Psoas muscle (tissue), 8 donors: ENCODE results near the gene CMSS1. TPM values are rescaled to one million over a fixed set of nuclear protein-coding genes. Genes with fewer than 3 reads are reported as not detected.

Experiments
- ATAC-seq, 4 donors: fragments of 200-7000 bp; cut with Tn5 transposase; one replicate each; pipeline ENCODE4 v1.9.1; 2020; ENCODE audit warnings: moderate library complexity in 3 of 4, mild to moderate bottlenecking in 2 of 4
- DNase-seq, 2 donors: peaks; one replicate each; pipeline ENCODE4 v3.0.0-alpha.2; 2020
- H3K27ac ChIP-seq: fragments of 200-600 bp; one replicate; pipeline ENCODE4 v1.8.0; 2022
- H3K27me3 ChIP-seq, 3 donors: fragments of 200-600 bp in 1 of 3; one replicate each; pipeline versions ENCODE4 v1.6.1 to v1.8.0; 2013 to 2022; ENCODE audit warnings: low read length in 2 of 3, mild to moderate bottlenecking in 2 of 3, moderate library complexity in 1 of 3; ENCODE audit not compliant: insufficient read depth in 3 of 3
- H3K36me3 ChIP-seq, 2 donors: fragments of 200-600 bp in 1 of 2; one replicate each; pipeline versions ENCODE4 v1.6.1 to v1.8.0; 2013 to 2022; ENCODE audit warnings: low read depth in 1 of 2, mild to moderate bottlenecking in 1 of 2, moderate library complexity in 1 of 2; ENCODE audit not compliant: insufficient read depth in 1 of 2
- H3K4me1 ChIP-seq: fragments of 200-600 bp; one replicate; pipeline ENCODE4 v1.8.0; 2022
- H3K4me3 ChIP-seq: fragments of 200-600 bp; one replicate; pipeline ENCODE4 v1.8.0; 2022; ENCODE audit warnings: mild to moderate bottlenecking
- H3K9me3 ChIP-seq: fragments of 200-600 bp; one replicate; pipeline ENCODE4 v1.8.0; 2022
- WGBS, 3 donors: extraction: QIAGEN DNeasy Blood & Tissue Kit; methylation state at CpG; one replicate each; pipeline versions ENCODE4 v1.1.6 to v1.1.7; 2013; 5-methylcytosine and 5-hydroxymethylcytosine counted together
- intact Hi-C, 2 donors: fragments of 100-400 bp; cut with DNase I; formaldehyde crosslinking; loops; one replicate each; pipeline versions ENCODE4 v1.11.0 to v1.14.2; 2022
- polyA plus RNA-seq, 3 donors: library from polyadenylated mRNA; stranded (reverse); fragments of 200-250 nt; gene quantifications; one replicate each; pipeline ENCODE4 v1.2.3, GENCODE V29; 2013
- total RNA-seq, 4 donors: library from RNA; stranded (reverse); fragmentation: NEBNext Ultra II Directional in 2 of 4; extraction: Animal tissue kit (Norgen Biotek cat#: 25700) in 2 of 4; gene quantifications; one replicate each; pipeline versions ENCODE4 v1.2.1 to v1.2.4, GENCODE V29; 2021 to 2023
- TF ChIP-seq, protein P1 (sequence below): fragments of 200-600 bp; IDR thresholded peaks from one replicate; pipeline ENCODE4 v1.8.0; 2022; ENCODE audit warnings: antibody characterized with exemption
- donor health status: healthy with polysubstance abuse.
- donor health status: DM: no; HTN: no; CAD: no; lungs with moderate emphysema.
- donor health status: Bipolar disorder and iron deficiency.
- donor health status: healthy.
- donor health status: DM: yes; HTN: yes; CAD: no.
- donor health status: DM: no; HTN: no; CAD: no.
- donor health status: DM: no; HTN: no; CAD: no.
- donor health status: DM: yes; HTN: yes; CAD: no.

Gene CMSS1
- total and polyA plus RNA-seq, 7 donors = 18.4 to 174 (median 58.8) TPM

- Histone ChIP-seq H3K36me3 (peaks cover 0 to 16% of the 10 kb centered on the region in 2 donors), H3K4me1 (peaks cover 53% of the 10 kb centered on the region), H3K4me3 (peak overlapping the region; percentile 70), H3K27ac (peak overlapping the region; percentile 88), H3K9me3 (no peaks in the 10 kb centered on the region), H3K27me3 (no peaks in the 10 kb centered on the region)
- 20 to 30% (median 21%) methylated on average over 2 of the region's 2 CpGs for WGBS, 3 donors
- TF ChIP-seq, protein P1, sequence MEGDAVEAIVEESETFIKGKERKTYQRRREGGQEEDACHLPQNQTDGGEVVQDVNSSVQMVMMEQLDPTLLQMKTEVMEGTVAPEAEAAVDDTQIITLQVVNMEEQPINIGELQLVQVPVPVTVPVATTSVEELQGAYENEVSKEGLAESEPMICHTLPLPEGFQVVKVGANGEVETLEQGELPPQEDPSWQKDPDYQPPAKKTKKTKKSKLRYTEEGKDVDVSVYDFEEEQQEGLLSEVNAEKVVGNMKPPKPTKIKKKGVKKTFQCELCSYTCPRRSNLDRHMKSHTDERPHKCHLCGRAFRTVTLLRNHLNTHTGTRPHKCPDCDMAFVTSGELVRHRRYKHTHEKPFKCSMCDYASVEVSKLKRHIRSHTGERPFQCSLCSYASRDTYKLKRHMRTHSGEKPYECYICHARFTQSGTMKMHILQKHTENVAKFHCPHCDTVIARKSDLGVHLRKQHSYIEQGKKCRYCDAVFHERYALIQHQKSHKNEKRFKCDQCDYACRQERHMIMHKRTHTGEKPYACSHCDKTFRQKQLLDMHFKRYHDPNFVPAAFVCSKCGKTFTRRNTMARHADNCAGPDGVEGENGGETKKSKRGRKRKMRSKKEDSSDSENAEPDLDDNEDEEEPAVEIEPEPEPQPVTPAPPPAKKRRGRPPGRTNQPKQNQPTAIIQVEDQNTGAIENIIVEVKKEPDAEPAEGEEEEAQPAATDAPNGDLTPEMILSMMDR = no peak
- intact Hi-C loops = loop anchor here in 1 of 2 donors (10.0 kb wide), 2 partner anchors 131 to 171 kb away; no protein-coding TSS in a partner anchor
- ATAC-seq = no peak
- no peak for DNase-seq
These were observed 55.8 kb downstream of the CMSS1 start for GRCh38 chr3:99873269-99874102.

DNA sequence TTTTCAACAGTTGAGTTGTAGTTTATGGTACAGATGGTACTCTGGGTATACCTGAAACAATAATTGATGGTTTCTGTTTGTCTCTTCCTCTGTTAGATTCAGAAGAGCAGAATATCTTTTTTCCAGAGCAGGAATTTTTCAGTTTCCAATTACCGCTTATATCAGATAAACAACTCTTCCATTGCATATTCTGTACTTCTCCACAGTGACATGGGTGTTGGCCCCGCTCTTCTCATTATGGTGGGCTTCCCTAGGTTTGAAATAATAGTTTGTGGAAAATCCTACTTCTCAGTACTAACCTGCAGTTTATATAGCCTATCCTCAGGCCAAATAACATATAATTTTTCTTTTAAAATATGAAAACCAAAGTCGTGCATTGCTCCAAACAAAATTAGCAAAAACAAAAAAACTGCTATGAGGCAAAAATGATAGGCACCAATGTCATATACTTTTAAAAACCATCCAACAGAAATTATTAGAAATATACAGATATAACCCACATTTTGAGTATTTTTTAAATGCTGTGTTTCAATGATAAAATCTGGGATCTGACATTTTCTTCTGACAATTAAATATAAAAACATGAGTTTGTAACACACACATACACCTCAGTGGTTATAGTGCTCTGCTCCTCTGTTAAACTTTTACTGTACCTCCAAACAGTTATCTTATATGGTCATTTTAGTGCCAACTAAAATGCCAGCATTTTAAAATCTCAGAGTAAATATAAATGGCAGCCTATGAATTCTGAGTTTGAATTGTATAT is 56.8 kb downstream of the CMSS1 start:
- DNase-seq (no peak), ATAC-seq (no peak)
- H3K27ac ChIP-seq = peak overlapping the region; percentile 88
- peak overlapping the region; percentile 70 for H3K4me3 ChIP-seq
- no peaks in the 10 kb centered on the region for H3K27me3 ChIP-seq
- TF ChIP-seq, protein P1 = no peak
- H3K9me3 ChIP-seq = no peaks in the 10 kb centered on the region
- 58 to 68% (median 60%) methylated on average over 3 of the region's 3 CpGs for WGBS, 3 donors
- H3K36me3 ChIP-seq = peaks cover 0 to 16% of the 10 kb centered on the region in 2 donors
- H3K4me1 ChIP-seq = peaks cover 54% of the 10 kb centered on the region
- intact Hi-C loops = loop anchor here (5.0 to 10.0 kb wide), 4 partner anchors 130 to 170 kb away; no protein-coding TSS in a partner anchor

GRCh38 chr3:99875581-99875928 is 57.9 kb downstream of the CMSS1 start:
- peaks cover 0 to 10% of the 10 kb centered on the region in 2 donors for H3K36me3 ChIP-seq
- TF ChIP-seq, protein P1 = no peak
- H3K4me3 ChIP-seq = peak overlapping the region; percentile 70
- WGBS, 3 donors = 35 to 45% (median 41%) methylated on average over 6 of the region's 6 CpGs
- no peak for DNase-seq
- H3K9me3 ChIP-seq = no peaks in the 10 kb centered on the region
- peaks cover 48% of the 10 kb centered on the region for H3K4me1 ChIP-seq
- no peaks in the 10 kb centered on the region for H3K27me3 ChIP-seq
- peak overlapping the region; percentile 88 for H3K27ac ChIP-seq
- intact Hi-C loops = loop anchor here (5.0 to 10.0 kb wide), 4 partner anchors 129 to 169 kb away; no protein-coding TSS in a partner anchor
- ATAC-seq = no peak

DNA sequence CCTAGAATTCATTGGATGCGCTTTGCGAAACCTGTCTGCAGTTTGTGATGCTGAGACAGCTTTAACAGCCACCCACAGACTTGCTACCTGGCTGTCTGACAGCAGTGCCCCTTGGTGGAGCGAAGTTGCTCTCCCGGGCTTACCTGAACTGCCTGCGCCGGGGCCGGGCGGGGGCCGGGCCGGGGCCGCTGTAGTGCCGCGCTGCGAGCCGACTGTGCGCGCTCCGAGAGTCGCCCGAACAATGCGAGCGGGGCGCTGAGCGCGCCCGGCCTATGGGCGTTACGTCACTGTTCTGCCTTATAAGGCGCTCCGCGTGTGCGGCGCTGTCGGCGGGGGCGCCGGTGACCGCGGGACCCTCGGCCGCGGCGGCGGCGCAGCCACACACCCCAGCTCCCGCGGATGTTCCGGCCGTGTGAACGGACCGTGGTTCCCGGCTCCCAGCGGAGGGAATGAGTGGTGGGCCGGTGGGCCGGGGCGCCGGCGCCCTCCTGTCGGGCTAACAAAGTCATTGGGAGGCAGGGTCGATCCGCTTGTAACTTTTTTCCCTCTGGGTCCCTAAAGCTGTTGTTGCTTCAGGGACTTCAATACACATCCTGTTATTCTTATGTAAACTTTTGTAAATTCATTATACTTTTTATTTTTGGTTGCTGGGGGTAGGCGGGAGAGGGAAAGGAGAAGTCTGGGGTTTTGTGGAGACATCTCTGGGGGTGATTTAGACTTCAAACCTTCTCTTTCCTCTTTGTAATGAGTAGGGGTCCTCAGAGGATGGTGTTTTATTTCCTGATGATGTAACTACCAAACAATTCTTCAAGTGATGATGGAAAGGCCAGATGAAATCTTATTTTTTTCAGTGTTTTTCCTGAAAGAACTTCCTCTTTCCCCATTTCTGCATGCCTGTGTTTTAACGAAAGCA is 58.5 kb downstream of the CMSS1 start:
- peak; percentile 79 to 85 (median 82) for ATAC-seq
- H3K4me1 ChIP-seq = peaks cover 49% of the 10 kb centered on the region

More for the DNA sequence above, 58.5 kb downstream of the CMSS1 start:
- Histone ChIP-seq H3K9me3 (no peaks in the 10 kb centered on the region), H3K27me3 (no peaks in the 10 kb centered on the region), H3K36me3 (peaks cover 0 to 4% of the 10 kb centered on the region in 2 donors), H3K4me3 (peak overlapping the region; percentile 70), H3K27ac (peak overlapping the region; percentile 88)
- intact Hi-C loops = loop anchor here (5.0 to 10.0 kb wide), 4 partner anchors 129 to 169 kb away; no protein-coding TSS in a partner anchor
- DNase-seq = peak; percentile 77 to 89
- 13 to 16% (median 14%) methylated on average over 59 to 63 of the region's 63 CpGs for WGBS, 3 donors
- TF ChIP-seq, protein P1 = peak; percentile 6
